ENCODE measurements around the gene MBP.

DNA sequence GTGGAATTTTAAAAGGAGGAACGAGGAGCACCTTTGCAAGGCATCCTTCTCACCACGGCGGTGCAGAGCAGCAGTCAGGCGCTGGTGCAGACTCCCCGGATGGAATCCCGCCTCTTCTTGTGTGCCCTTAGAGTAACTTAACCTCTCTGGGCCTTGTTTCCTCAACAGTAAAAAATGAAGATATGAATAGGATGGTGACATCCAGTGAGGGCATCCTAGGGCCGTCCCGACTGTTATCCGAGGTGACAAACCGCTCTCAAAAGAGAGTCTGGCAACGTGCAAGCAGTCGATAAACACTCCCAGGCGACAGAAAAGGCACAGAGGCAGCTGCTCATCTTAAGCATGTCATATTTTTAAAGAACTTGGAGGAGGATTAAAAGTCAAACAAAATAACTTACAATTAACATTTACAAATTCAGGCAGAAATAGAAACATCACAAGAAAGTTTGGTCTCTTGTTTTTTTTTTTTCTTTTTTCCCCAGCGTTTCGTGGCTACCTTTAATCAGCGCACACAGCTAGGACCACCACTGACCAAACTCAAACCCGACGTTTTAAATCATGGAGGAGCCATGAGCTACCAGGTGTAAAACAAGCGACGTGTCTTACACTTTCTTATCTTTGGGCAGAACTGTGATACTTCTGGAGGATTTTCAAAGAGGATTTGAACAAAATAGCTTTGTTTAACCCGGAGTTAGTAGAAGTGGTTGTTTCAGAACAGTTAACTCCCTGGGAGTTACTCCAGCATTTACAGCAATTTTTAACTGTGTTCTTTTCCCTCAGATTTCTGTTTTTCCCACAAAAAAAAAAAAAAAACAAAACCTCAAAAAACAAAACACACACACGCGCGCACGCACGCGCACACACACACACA, 2.1 kb downstream of the MBP start:
- TF ChIP-seq ELF4 (IDR thresholded peaks at IDR 0.05), result no peak
- no peak for TF ChIP-seq FOXK2 (IDR thresholded peaks at IDR 0.05)
- TF ChIP-seq SP1 (IDR thresholded peaks at IDR 0.05), result no peak
- TF ChIP-seq FOXA1 (IDR thresholded peaks at IDR 0.05), result no peak
- TF ChIP-seq ARNT (IDR thresholded peaks at IDR 0.05), result no peak
- no peak for TF ChIP-seq SUZ12 (IDR thresholded peaks at IDR 0.05)
- no peak for TF ChIP-seq L3MBTL2 (conservative IDR thresholded peaks at IDR 0.05)
- TF ChIP-seq TARDBP (IDR thresholded peaks at IDR 0.05), result no peak
- TF ChIP-seq LEF1 (IDR thresholded peaks at IDR 0.05; ENCODE audit: borderline replicate concordance), result no peak
- TF ChIP-seq HDGF (IDR thresholded peaks at IDR 0.05; ENCODE audit: borderline replicate concordance), result no peak
- TF ChIP-seq BHLHE40 (IDR thresholded peaks at IDR 0.05; ENCODE audit: borderline replicate concordance), result no peak
- TF ChIP-seq PKNOX1 (IDR thresholded peaks at IDR 0.05), result no peak
- TF ChIP-seq NFRKB (IDR thresholded peaks at IDR 0.05), result no peak
- TF ChIP-seq CTBP1 (IDR thresholded peaks at IDR 0.05; ENCODE audit: borderline replicate concordance), result no peak
